CD4-positive, alpha-beta memory T cell (primary cell): ENCODE results near the gene CHRM1. TPM values are rescaled to one million over a fixed set of nuclear protein-coding genes. Genes with fewer than 3 reads are reported as not detected.
A peak's percentile ranks its signal among the peaks of the same experiment; 100 is the strongest.

Experiments used
- CTCF ChIA-PET: fragments of 350-600 bp; sonication (Branson Sonifier 250); formaldehyde crosslinking; loops from one replicate; lab custom pipeline; 2021; ENCODE audit warnings: inconsistent platforms; ENCODE audit not compliant: partially characterized antibody; lab: Charles Lee
- POLR2A ChIA-PET: fragments of 350-600 bp; sonication (Branson Sonifier 250); formaldehyde crosslinking; loops from one replicate; lab custom pipeline; 2021; ENCODE audit not compliant: partially characterized antibody; lab: Charles Lee
- DNase-seq, 5 donors: peaks; one replicate each; pipeline versions ENCODE4 v3.0.0 to v3.0.0-alpha.2; 2020 to 2022; ENCODE audit warnings: mixed read lengths in 1 of 5
- H3K27ac ChIP-seq: one replicate; pipeline ENCODE4 v1.7.0; 2013; ENCODE audit warnings: low read depth, low read length
- H3K27me3 ChIP-seq: 2 replicates; pipeline ENCODE4 v1.7.0; 2013; ENCODE audit warnings: mild to moderate bottlenecking, low read length, moderate library complexity; ENCODE audit not compliant: insufficient read depth
- H3K36me3 ChIP-seq: 2 replicates; pipeline ENCODE4 v1.7.0; 2013; ENCODE audit warnings: mild to moderate bottlenecking, low read length, moderate library complexity; ENCODE audit not compliant: insufficient read depth
- H3K4me1 ChIP-seq: 2 replicates; pipeline ENCODE4 v1.7.0; 2013; ENCODE audit warnings: mild to moderate bottlenecking, low read length, moderate library complexity; ENCODE audit not compliant: insufficient read depth
- H3K4me3 ChIP-seq, 2 donors: one replicate each; pipeline ENCODE4 v1.7.0; 2013; ENCODE audit warnings: low read length in 2 of 2, mild to moderate bottlenecking in 1 of 2
- H3K9me3 ChIP-seq, 2 donors: one replicate each; pipeline ENCODE4 v1.7.0; 2013; ENCODE audit warnings: low read length in 2 of 2, control low read depth in 1 of 2; ENCODE audit not compliant: control insufficient read depth in 1 of 2
- H3K27ac Mint-ChIP-seq, 7 donors: one replicate each; pipeline ENCODE4 v1.8.0; 2020 to 2021; ENCODE audit warnings: mixed read lengths in 7 of 7, mild to moderate bottlenecking in 6 of 7, inconsistent platforms in 3 of 7, moderate library complexity in 3 of 7
- H3K27me3 Mint-ChIP-seq, 2 donors: one replicate each; pipeline ENCODE4 v1.8.0; 2020 to 2021; ENCODE audit warnings: mixed read lengths in 2 of 2
- H3K36me3 Mint-ChIP-seq, 2 donors: one replicate each; pipeline ENCODE4 v1.8.0; 2020 to 2021; ENCODE audit warnings: mixed read lengths in 2 of 2, inconsistent platforms in 1 of 2, mild to moderate bottlenecking in 1 of 2
- H3K4me1 Mint-ChIP-seq, 4 donors: one replicate each; pipeline ENCODE4 v1.8.0; 2020 to 2021; ENCODE audit warnings: mixed read lengths in 4 of 4, mild to moderate bottlenecking in 1 of 4
- H3K4me3 Mint-ChIP-seq, 8 donors: one replicate each; pipeline ENCODE4 v1.8.0; 2020 to 2021; ENCODE audit warnings: mixed read lengths in 8 of 8, mild to moderate bottlenecking in 7 of 8, moderate library complexity in 6 of 8, inconsistent platforms in 3 of 8
- H3K9me3 Mint-ChIP-seq, 8 donors: one replicate each; pipeline ENCODE4 v1.8.0; 2020 to 2021; ENCODE audit warnings: mixed read lengths in 8 of 8, mild to moderate bottlenecking in 5 of 8, inconsistent platforms in 3 of 8, moderate library complexity in 1 of 8
- intact Hi-C: fragments of 100-400 bp; cut with micrococcal nuclease; formaldehyde crosslinking; loops from one replicate; pipeline ENCODE4 v1.15.1; 2023
- polyA plus RNA-seq, 2 donors: library from polyadenylated mRNA; unstranded; fragments of 300-500 nt; fragmentation: Illumina TruSeq; gene quantifications; one replicate each; pipeline ENCODE4 v1.2.3, GENCODE V29; 2021
- total RNA-seq, 2 experiments: library from RNA; stranded (reverse); gene quantifications; one replicate each; pipeline ENCODE4 v1.2.3, GENCODE V29; 2021

The CHRM1 gene
- total and polyA plus RNA-seq, 4 experiments from 2014 or later: not detected

DNA sequence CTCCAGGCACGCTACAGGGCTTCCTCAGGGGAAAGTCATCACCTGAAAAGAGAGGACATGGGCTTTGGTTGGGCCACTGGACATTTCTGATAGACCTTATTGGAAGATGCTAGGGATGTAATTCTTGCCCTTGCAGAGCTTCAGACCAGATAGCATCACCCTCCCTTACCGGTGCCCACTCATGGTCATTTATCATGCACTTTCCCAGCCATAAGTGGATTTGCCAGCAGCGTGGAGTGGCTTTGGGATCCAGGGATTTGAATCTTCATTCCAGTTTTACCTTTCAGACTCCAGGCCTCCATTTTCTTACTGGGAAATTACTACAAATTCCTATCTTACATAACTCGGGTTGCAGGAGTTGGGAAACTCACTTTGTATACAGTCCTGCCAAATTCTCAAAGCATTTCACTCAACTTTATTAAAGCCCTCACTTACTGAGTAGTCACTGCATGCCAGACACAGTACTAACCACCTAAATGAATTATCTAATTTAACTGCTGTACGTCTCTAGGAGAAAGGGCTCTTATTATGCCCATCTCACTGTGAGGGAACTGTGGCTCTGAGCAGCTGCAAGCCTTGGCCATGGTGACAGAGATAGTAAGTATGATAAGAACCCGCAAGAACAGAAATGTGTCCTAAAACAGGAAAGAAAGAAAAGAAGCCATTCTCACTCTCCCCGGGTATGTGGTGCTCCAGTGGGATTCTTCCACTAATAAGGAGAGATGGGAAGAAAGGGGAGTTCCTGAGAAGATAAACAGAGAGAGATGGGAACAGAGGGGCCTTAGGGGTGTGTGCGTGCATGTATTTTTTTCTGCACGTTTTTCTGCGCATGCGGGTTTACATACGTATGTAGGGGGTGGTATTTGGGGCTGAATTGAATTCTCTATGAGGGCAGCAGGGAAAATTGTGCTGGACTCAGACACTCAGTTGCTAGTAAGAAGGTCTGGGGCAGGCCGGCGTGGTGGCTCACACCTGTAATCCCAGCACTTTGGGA is 9.7 kb downstream of the CHRM1 start:
- ChIA-PET POLR2A (no interaction called here), CTCF (no interaction called here)
- Mint-ChIP-seq H3K9me3 (no peaks in the 10 kb centered on the region), H3K27ac (no peak overlapping the region), H3K4me1 (peaks cover 0 to 6% (median under 1%) of the 10 kb centered on the region in 4 donors), H3K27me3 (peaks cover 3 to 11% of the 10 kb centered on the region in 2 donors), H3K36me3 (no peaks in the 10 kb centered on the region), H3K4me3 (no peak overlapping the region)
- Histone ChIP-seq H3K4me1 (no peaks in the 10 kb centered on the region), H3K36me3 (no peaks in the 10 kb centered on the region), H3K27ac (no peak overlapping the region), H3K4me3 (no peak overlapping the region), H3K9me3 (no peaks in the 10 kb centered on the region), H3K27me3 (no peaks in the 10 kb centered on the region)
- DNase-seq: no peak
- intact Hi-C loops: no loop called here

DNA sequence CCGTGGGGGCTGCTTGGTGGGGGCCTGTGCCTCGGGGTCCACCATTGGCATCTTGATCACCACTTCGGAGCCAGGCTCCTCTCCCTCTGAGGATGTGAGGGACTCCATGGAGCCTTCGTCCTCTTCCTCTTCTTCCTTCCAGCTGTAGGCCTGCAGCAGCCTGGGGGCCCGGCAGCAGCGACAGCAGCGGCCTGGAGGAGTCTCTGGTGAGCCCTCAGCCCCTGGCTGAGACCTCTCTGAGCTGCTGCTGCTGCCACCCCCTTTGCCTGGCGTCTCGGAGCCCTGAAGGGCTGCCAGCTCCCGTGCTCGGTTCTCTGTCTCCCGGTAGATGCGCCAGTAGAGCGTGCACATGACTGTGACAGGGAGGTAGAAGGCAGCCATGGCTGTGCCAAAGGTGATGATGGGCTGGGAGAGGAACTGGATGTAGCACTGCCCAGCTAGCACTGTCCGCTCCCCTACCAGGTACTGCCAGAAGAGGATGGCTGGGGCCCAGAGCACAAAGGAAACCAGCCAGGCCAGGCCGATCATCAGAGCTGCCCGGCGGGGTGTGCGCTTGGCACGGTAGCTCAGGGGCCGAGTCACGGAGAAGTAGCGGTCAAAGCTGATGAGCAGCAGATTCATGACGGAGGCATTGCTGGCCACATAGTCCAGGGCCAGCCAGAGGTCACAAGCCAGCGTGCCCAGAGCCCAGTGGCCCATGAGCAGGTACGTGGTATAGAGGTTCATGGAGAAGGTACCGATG is 10.9 kb downstream of the CHRM1 start:
- Histone ChIP-seq H3K4me1 (no peaks in the 10 kb centered on the region), H3K9me3 (no peaks in the 10 kb centered on the region), H3K4me3 (no peak overlapping the region), H3K27me3 (no peaks in the 10 kb centered on the region), H3K36me3 (no peaks in the 10 kb centered on the region), H3K27ac (no peak overlapping the region)
- no peaks in the 10 kb centered on the region for H3K36me3 Mint-ChIP-seq
- DNase-seq: no peak
- ChIA-PET CTCF (interaction anchor here (1.0 kb wide), 2 partner anchors 22 to 113 kb away, joined by 3 read pairs; no protein-coding TSS in a partner anchor), POLR2A (no interaction called here)
- no peaks in the 10 kb centered on the region for H3K9me3 Mint-ChIP-seq
- no peak overlapping the region for H3K4me3 Mint-ChIP-seq
- peaks cover 0 to 7% (median 2%) of the 10 kb centered on the region in 4 donors for H3K4me1 Mint-ChIP-seq
- intact Hi-C loops: no loop called here
- H3K27ac Mint-ChIP-seq: no peak overlapping the region
- H3K27me3 Mint-ChIP-seq: peaks cover 4 to 14% of the 10 kb centered on the region in 2 donors

- Mint-ChIP-seq H3K27ac (no peak overlapping the region), H3K4me3 (no peak overlapping the region), H3K36me3 (no peaks in the 10 kb centered on the region), H3K27me3 (peaks cover 5 to 18% of the 10 kb centered on the region in 2 donors), H3K4me1 (peaks cover 0 to 10% (median 3%) of the 10 kb centered on the region in 4 donors), H3K9me3 (no peaks in the 10 kb centered on the region)
- H3K4me3 ChIP-seq: no peak overlapping the region
- ChIA-PET POLR2A (no interaction called here), CTCF (interaction anchor here (0.6 to 1.0 kb wide), 3 partner anchors 23 to 114 kb away, joined by 3 read pairs; no protein-coding TSS in a partner anchor)
- H3K9me3 ChIP-seq: no peaks in the 10 kb centered on the region
- intact Hi-C loops: no loop called here
- no peaks in the 10 kb centered on the region for H3K27me3 ChIP-seq
- no peaks in the 10 kb centered on the region for H3K4me1 ChIP-seq
- H3K36me3 ChIP-seq: no peaks in the 10 kb centered on the region
- no peak overlapping the region for H3K27ac ChIP-seq
- DNase-seq: no peak
Measured at GRCh38 chr11:62909107-62909894, 11.9 kb downstream of the CHRM1 start.

DNA sequence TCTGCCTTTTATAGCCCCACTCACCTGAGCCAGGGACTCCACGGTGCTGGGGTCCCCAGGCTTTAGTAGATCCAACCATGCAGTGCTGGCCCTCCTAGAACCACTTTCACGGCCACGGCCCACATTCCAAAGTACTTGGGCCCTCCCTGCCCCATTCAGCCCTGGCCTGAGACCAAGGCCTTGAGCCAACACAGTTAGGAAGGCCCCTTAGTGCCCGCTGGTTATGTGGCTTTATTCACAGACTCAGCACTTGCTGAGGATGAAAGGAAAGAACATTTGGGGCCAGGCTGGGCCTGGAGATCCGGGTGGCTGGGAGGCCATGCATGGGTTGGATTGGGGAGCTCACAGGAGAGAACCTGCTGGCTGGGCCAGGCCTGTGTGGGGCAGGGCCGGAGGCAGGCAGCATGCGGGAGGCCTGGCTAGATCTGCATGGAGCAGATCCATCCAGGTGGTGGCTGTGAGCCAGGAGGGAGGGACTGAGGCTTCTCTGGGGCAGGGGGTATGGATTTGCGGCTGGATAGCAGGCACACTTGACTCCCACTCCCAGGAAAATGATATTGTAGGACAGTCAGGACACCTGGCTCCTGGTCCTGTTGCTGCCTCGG is 12.6 kb downstream of the CHRM1 start:
- ChIA-PET CTCF (interaction anchor here (0.6 to 5.1 kb wide), 2 partner anchors 115 to 120 kb away, joined by 3 to 71 read pairs; no protein-coding TSS in a partner anchor), POLR2A (no interaction called here)
- Mint-ChIP-seq H3K4me3 (no peak overlapping the region), H3K27me3 (peaks cover 7 to 21% of the 10 kb centered on the region in 2 donors), H3K4me1 (peaks cover 0 to 10% (median 3%) of the 10 kb centered on the region in 4 donors), H3K36me3 (no peaks in the 10 kb centered on the region), H3K27ac (no peak overlapping the region), H3K9me3 (no peaks in the 10 kb centered on the region)
- H3K36me3 ChIP-seq: no peaks in the 10 kb centered on the region
- no peaks in the 10 kb centered on the region for H3K27me3 ChIP-seq
- H3K4me3 ChIP-seq: no peak overlapping the region
- H3K9me3 ChIP-seq: no peaks in the 10 kb centered on the region
- intact Hi-C loops: no loop called here
- H3K27ac ChIP-seq: no peak overlapping the region
- no peaks in the 10 kb centered on the region for H3K4me1 ChIP-seq
- DNase-seq: no peak

DNA sequence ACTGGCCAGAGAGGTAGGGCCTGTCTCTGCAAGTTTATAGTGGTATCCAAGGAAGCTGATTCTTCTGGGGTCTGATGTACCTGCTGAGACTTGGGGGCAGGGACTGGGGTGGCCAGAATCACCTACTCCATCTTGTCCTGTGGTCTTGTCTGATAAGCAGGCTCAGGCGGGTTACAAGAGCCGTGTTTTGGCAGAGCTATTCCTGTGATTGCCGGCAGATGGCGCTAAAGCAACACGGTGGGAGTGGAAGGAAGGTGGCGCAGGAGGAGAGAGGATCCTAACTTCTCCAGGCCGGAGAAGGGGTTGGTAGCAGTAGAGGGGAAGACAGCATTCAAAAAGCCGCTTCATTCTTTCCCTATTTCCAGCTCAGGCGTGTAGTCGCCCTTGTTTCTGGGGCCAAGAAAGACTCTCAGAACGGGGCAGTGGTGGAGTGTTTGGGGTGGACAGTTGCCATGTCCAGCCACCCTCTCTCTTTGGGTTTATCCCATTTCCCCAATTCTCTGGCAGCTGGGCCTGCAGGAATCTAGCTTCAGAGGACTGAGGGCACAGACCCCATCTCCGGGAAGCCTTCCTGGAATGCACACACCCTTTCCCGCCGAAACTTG is 15.1 kb downstream of the CHRM1 start:
- Histone ChIP-seq H3K4me1 (no peaks in the 10 kb centered on the region), H3K4me3 (no peak overlapping the region), H3K9me3 (no peaks in the 10 kb centered on the region), H3K36me3 (no peaks in the 10 kb centered on the region), H3K27me3 (no peaks in the 10 kb centered on the region), H3K27ac (no peak overlapping the region)
- no peaks in the 10 kb centered on the region for H3K36me3 Mint-ChIP-seq
- ChIA-PET CTCF (interaction anchor here (0.6 to 6.1 kb wide), 31 partner anchors 8 to 731 kb away, joined by 3 to 233 read pairs (median 6); partner anchors contain the start of genes CHRM1, SLC22A8, SLC3A2 and ZBTB3), POLR2A (interaction anchor here (1.5 kb wide), 1 partner anchor 24 kb away, joined by 6 read pairs; no protein-coding TSS in a partner anchor)
- H3K27me3 Mint-ChIP-seq: peaks cover 7 to 17% of the 10 kb centered on the region in 2 donors
- no peaks in the 10 kb centered on the region for H3K9me3 Mint-ChIP-seq
- peaks cover 0 to 4% (median 2%) of the 10 kb centered on the region in 4 donors for H3K4me1 Mint-ChIP-seq
- intact Hi-C loops: loop anchor here (1.0 to 2.0 kb wide), 2 partner anchors 69 to 307 kb away; no protein-coding TSS in a partner anchor
- peak overlapping the region in 1 of 7 donors; percentile 53 for H3K27ac Mint-ChIP-seq
- peak; percentile 66 to 73 (median 71) for DNase-seq
- H3K4me3 Mint-ChIP-seq: no peak overlapping the region

DNA sequence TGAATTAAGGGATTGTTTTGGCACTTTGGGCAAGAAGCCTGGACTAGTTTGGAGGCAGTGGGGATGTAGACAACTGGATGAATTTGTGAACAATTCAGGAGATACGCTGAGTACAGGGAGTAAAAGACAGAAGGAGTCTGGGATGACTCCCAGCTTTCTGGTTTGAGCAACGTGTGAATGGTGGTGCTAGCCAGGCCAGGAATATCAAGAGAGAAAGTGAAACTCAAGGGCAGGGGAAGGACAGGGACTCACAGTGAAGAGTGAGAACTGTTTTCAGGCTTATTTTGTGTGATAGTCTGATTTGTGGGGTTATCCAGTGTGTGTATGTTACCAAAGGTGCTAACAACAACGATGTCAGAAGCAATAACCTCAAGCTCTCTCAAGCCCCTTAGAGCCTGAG is 15.9 kb downstream of the CHRM1 start:
- H3K4me3 Mint-ChIP-seq: peak overlapping the region in 1 of 8 donors; percentile 7
- no peaks in the 10 kb centered on the region for H3K27me3 ChIP-seq
- no peaks in the 10 kb centered on the region for H3K9me3 Mint-ChIP-seq
- DNase-seq: no peak
- ChIA-PET POLR2A (interaction anchor here (1.5 kb wide), 1 partner anchor 23 kb away, joined by 6 read pairs; no protein-coding TSS in a partner anchor), CTCF (interaction anchor here (0.6 to 6.1 kb wide), 26 partner anchors 8 to 732 kb away, joined by 3 to 233 read pairs (median 6); partner anchors contain the start of genes CHRM1, SLC22A8, SLC3A2 and ZBTB3)
- peaks cover 0 to 4% (median 2%) of the 10 kb centered on the region in 4 donors for H3K4me1 Mint-ChIP-seq
- H3K27ac Mint-ChIP-seq: peak overlapping the region in 1 of 7 donors; percentile 37
- no peak overlapping the region for H3K4me3 ChIP-seq
- H3K9me3 ChIP-seq: no peaks in the 10 kb centered on the region
- H3K4me1 ChIP-seq: no peaks in the 10 kb centered on the region
- no peaks in the 10 kb centered on the region for H3K36me3 Mint-ChIP-seq
- peaks cover 9 to 16% of the 10 kb centered on the region in 2 donors for H3K27me3 Mint-ChIP-seq
- H3K36me3 ChIP-seq: no peaks in the 10 kb centered on the region
- H3K27ac ChIP-seq: no peak overlapping the region
- intact Hi-C loops: no loop called here
